ENCODE data around the gene ZNF444. TPM values are rescaled to one million over a fixed set of nuclear protein-coding genes. Genes with fewer than 3 reads are reported as not detected.

The ZNF444 gene
- total and polyA plus RNA-seq, 2 of the 8 experiments (the other 6 are each of a cell fraction or from before 2014, with no cell fraction given): 49.5 to 54.5 TPM

- TF ChIP-seq POLR2AphosphoS5 (IDR thresholded peaks at IDR 0.05; ENCODE audit: low read depth, low read length) (no peak), CTBP2 (IDR thresholded peaks at IDR 0.05; ENCODE audit: borderline replicate concordance, insufficient read depth, insufficient read length, low read length) (no peak), GABPA (IDR thresholded peaks at IDR 0.05; ENCODE audit: borderline replicate concordance, insufficient read depth, low read length) (no peak), CTCF (IDR thresholded peaks at IDR 0.05; ENCODE audit: control extremely low read depth in 1 of 3, insufficient read depth in 1 of 3, low read depth in 1 of 3, low read length in 3 of 3) (no peak), EGR1 (IDR thresholded peaks at IDR 0.05; ENCODE audit: borderline replicate concordance, low read depth, low read length) (no peak), CHD1 (IDR thresholded peaks at IDR 0.05; ENCODE audit: low read depth, low read length) (no peak)
Observed at GRCh38 chr19:56091751-56092546, 49.1 kb upstream of the ZNF444 start (continued).

Measured in H1 (cell line).